B cell (primary cell): ENCODE data around the gene NAPEPLD. TPM values are rescaled to one million over a fixed set of nuclear protein-coding genes. Genes with fewer than 3 reads are reported as not detected.

Experiments
- ATAC-seq: fragments of 200-7000 bp; cut with Tn5 transposase; one replicate; pipeline ENCODE4 v1.10.0; 2021; ENCODE audit warnings: low read depth, mild to moderate bottlenecking, moderate number of reproducible peaks, moderate library complexity
- CTCF ChIA-PET: fragments of 350-600 bp; sonication (Branson Sonifier 250); formaldehyde crosslinking; loops from one replicate; lab custom pipeline; 2021; ENCODE audit warnings: antibody characterized with exemption, inconsistent platforms; lab: Charles Lee
- POLR2A ChIA-PET: fragments of 350-600 bp; sonication (Branson Sonifier 250); formaldehyde crosslinking; loops from one replicate; lab custom pipeline; 2021; ENCODE audit warnings: antibody characterized with exemption; lab: Charles Lee
- DNase-seq: peaks from one replicate; pipeline ENCODE4 v3.0.0; 2013
- H2AFZ ChIP-seq: 2 replicates; pipeline ENCODE4 v1.6.1; 2012; ENCODE audit warnings: mild to moderate bottlenecking, low read depth, low read length; ENCODE audit not compliant: insufficient read depth, poor library complexity, severe bottlenecking
- H3K27ac ChIP-seq, 2 donors: 1 replicate in 1 of 2; 2 replicates in 1 of 2; pipeline ENCODE4 v1.5.1; 2012 to 2013; ENCODE audit warnings: low read length in 2 of 2, mild to moderate bottlenecking in 2 of 2, moderate library complexity in 1 of 2
- H3K27me3 ChIP-seq, 4 experiments: fragments of 200-600 bp in 1 of 4; sonication (generic) in 1 of 4; replicated peaks in 1 of 4; 1 replicate in 2 of 4; 2 replicates in 2 of 4; pipeline versions ENCODE4 v1.6.1 to v1.7.0; 2013 to 2016; ENCODE audit warnings: low read length in 3 of 4, mild to moderate bottlenecking in 2 of 4, mixed read lengths in 1 of 4, moderate library complexity in 1 of 4; ENCODE audit not compliant: insufficient read depth in 4 of 4, control insufficient read depth in 3 of 4; ENCODE audit errors: control extremely low read depth in 1 of 4
- H3K36me3 ChIP-seq, 2 experiments: replicated peaks in 1 of 2; 1 replicate in 1 of 2; 2 replicates in 1 of 2; pipeline versions ENCODE4 v1.6.1 to v1.7.1; 2013; ENCODE audit warnings: low read length in 1 of 2; ENCODE audit not compliant: insufficient read depth in 2 of 2, control insufficient read depth in 1 of 2; ENCODE audit errors: control extremely low read depth in 1 of 2, extremely low read depth in 1 of 2
- H3K4me1 ChIP-seq, 2 donors: fragments of 200-600 bp in 1 of 2; sonication (generic) in 1 of 2; 1 replicate in 1 of 2; 2 replicates in 1 of 2; pipeline versions ENCODE4 v1.5.1 to v1.6.1; 2013 to 2017; ENCODE audit warnings: low read length in 2 of 2; ENCODE audit not compliant: control insufficient read depth in 2 of 2, insufficient read depth in 2 of 2
- H3K4me2 ChIP-seq: replicated peaks from 2 replicates; pipeline ENCODE3; 2012; ENCODE audit warnings: mild to moderate bottlenecking, low read depth, low read length; ENCODE audit not compliant: poor library complexity, severe bottlenecking
- H3K4me3 ChIP-seq, 5 experiments: fragments of 200-600 bp in 1 of 5; sonication (generic) in 1 of 5; 1 replicate in 3 of 5; 2 replicates in 2 of 5; pipeline versions ENCODE4 v1.5.1 to v1.7.0; 2011 to 2016; ENCODE audit warnings: low read length in 4 of 5, mild to moderate bottlenecking in 4 of 5, low read depth in 2 of 5, control low read depth in 1 of 5, moderate library complexity in 1 of 5; ENCODE audit not compliant: insufficient read depth in 1 of 5; ENCODE audit errors: control extremely low read depth in 1 of 5, extremely low read depth in 1 of 5
- H3K79me2 ChIP-seq: fragments of 200-600 bp; sonication (generic); one replicate; pipeline ENCODE4 v1.6.0; 2016; ENCODE audit warnings: low read length; ENCODE audit not compliant: control insufficient read depth, insufficient read depth
- H3K9ac ChIP-seq: fragments of 200-600 bp; sonication (generic); 2 replicates; pipeline ENCODE4 v1.6.1; 2017; ENCODE audit warnings: mild to moderate bottlenecking, low read length, moderate library complexity
- H3K9me3 ChIP-seq, 3 donors: one replicate each; pipeline versions ENCODE4 v1.6.1 to v1.7.1; 2013; ENCODE audit warnings: low read length in 2 of 3; ENCODE audit not compliant: control insufficient read depth in 2 of 3, insufficient read depth in 1 of 3; ENCODE audit errors: control extremely low read depth in 1 of 3
- H4K20me1 ChIP-seq: 2 replicates; pipeline ENCODE4 v1.6.0; 2012; ENCODE audit warnings: mild to moderate bottlenecking, low read length; ENCODE audit not compliant: insufficient read depth, control insufficient read depth, poor library complexity, severe bottlenecking
- H3K27ac Mint-ChIP-seq: one replicate; pipeline ENCODE4 v1.8.0; 2021; ENCODE audit warnings: mixed read lengths
- H3K27me3 Mint-ChIP-seq: one replicate; pipeline ENCODE4 v1.8.0; 2021; ENCODE audit warnings: mixed read lengths
- H3K4me1 Mint-ChIP-seq: one replicate; pipeline ENCODE4 v1.8.0; 2021; ENCODE audit warnings: mixed read lengths
- H3K4me3 Mint-ChIP-seq: one replicate; pipeline ENCODE4 v1.8.0; 2021; ENCODE audit warnings: mixed read lengths
- H3K9me3 Mint-ChIP-seq: one replicate; pipeline ENCODE4 v1.8.0; 2022; ENCODE audit warnings: mixed read lengths; ENCODE audit not compliant: insufficient read depth
- EZH2 ChIP-seq: IDR thresholded peaks from 2 replicates; pipeline ENCODE4 v1.6.1; 2012; ENCODE audit warnings: borderline replicate concordance, low read depth, mild to moderate bottlenecking, moderate library complexity, low read length; ENCODE audit not compliant: insufficient read depth, poor library complexity, severe bottlenecking
- WGBS: methylation state at CpG from one replicate; pipeline ENCODE4 v1.1.5; 2013; ENCODE audit warnings: missing lambda C conversion rate; ENCODE audit not compliant: insufficient coverage; 5-methylcytosine and 5-hydroxymethylcytosine counted together
- intact Hi-C: fragments of 100-400 bp; cut with micrococcal nuclease; formaldehyde crosslinking; loops from one replicate; pipeline ENCODE4 v1.10.0; 2022
- polyA plus RNA-seq: library from polyadenylated mRNA; depleted of rRNA; stranded (reverse); fragments of >200 nt; gene quantifications from 2 replicates; pipeline ENCODE4 v1.2.3, GENCODE V29; 2012
- total RNA-seq, 2 donors: library from RNA; stranded (reverse); fragments of 120-200 nt in 1 of 2; gene quantifications; 1 replicate in 1 of 2; 2 replicates in 1 of 2; pipeline versions ENCODE4 v1.2.3 to v1.2.4, GENCODE V29; 2013 to 2022
- TF ChIP-seq, protein P1 (sequence below): fragments of 200-600 bp; IDR thresholded peaks from one replicate; pipeline ENCODE4 v1.8.0; 2022; ENCODE audit warnings: antibody characterized with exemption, mild to moderate bottlenecking

NAPEPLD gene
- total and polyA plus RNA-seq, 2 donors (not counting 1 experiment from before 2014, with no cell fraction given) = 3.8 to 20.7 TPM

DNA sequence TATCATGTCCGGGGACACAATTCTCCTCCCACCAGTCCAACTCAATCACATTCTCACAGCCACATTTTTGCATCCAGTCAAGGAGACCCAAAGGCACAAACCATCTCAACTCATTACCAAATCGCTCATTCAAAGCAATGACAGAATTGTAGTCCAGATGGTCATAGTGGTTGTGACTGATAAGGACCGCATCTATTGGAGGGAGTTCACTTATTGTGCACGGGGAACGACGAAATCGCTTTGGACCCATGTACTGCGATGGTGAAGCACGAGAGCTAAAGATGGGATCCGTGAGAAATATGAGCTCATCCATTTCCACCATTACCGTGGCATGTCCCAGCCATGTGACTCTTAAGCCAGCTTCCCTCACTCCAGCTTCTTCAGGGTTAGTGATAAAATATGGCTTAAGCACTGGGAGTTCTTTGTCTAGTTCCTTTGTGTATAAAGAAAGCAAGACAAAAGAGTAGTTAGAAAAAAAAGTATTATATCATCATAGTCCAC is 29.1 kb downstream of the NAPEPLD start:
- no peak overlapping the region for H2AFZ ChIP-seq
- H3K27ac ChIP-seq = no peak overlapping the region
- H3K4me3 Mint-ChIP-seq = no peak overlapping the region
- peaks cover 3% of the 10 kb centered on the region for H3K79me2 ChIP-seq
- H3K9me3 ChIP-seq = no peaks in the 10 kb centered on the region
- 100% methylated on average over 6 of the region's 11 CpGs for WGBS
- H3K9me3 Mint-ChIP-seq = no peaks in the 10 kb centered on the region
- H3K27me3 Mint-ChIP-seq = no peaks in the 10 kb centered on the region
- no peaks in the 10 kb centered on the region for H4K20me1 ChIP-seq
- no peak overlapping the region for H3K4me3 ChIP-seq
- TF ChIP-seq, protein P1, sequence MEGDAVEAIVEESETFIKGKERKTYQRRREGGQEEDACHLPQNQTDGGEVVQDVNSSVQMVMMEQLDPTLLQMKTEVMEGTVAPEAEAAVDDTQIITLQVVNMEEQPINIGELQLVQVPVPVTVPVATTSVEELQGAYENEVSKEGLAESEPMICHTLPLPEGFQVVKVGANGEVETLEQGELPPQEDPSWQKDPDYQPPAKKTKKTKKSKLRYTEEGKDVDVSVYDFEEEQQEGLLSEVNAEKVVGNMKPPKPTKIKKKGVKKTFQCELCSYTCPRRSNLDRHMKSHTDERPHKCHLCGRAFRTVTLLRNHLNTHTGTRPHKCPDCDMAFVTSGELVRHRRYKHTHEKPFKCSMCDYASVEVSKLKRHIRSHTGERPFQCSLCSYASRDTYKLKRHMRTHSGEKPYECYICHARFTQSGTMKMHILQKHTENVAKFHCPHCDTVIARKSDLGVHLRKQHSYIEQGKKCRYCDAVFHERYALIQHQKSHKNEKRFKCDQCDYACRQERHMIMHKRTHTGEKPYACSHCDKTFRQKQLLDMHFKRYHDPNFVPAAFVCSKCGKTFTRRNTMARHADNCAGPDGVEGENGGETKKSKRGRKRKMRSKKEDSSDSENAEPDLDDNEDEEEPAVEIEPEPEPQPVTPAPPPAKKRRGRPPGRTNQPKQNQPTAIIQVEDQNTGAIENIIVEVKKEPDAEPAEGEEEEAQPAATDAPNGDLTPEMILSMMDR = no peak
- no peak for TF ChIP-seq EZH2
- no peaks in the 10 kb centered on the region for H3K27me3 ChIP-seq
- no peak overlapping the region for H3K4me2 ChIP-seq
- POLR2A ChIA-PET = no interaction called here
- H3K4me1 Mint-ChIP-seq = no peaks in the 10 kb centered on the region
- no peak for DNase-seq
- H3K9ac ChIP-seq = no peak overlapping the region
- no peaks in the 10 kb centered on the region for H3K4me1 ChIP-seq
- peaks cover 18 to 28% of the 10 kb centered on the region in 2 experiments for H3K36me3 ChIP-seq
- no peak overlapping the region for H3K27ac Mint-ChIP-seq
- no peak for ATAC-seq
- intact Hi-C loops = no loop called here
- CTCF ChIA-PET = interaction anchor here (1.1 kb wide), 1 partner anchor 58 kb away, joined by 7 read pairs; no protein-coding TSS in a partner anchor

DNA sequence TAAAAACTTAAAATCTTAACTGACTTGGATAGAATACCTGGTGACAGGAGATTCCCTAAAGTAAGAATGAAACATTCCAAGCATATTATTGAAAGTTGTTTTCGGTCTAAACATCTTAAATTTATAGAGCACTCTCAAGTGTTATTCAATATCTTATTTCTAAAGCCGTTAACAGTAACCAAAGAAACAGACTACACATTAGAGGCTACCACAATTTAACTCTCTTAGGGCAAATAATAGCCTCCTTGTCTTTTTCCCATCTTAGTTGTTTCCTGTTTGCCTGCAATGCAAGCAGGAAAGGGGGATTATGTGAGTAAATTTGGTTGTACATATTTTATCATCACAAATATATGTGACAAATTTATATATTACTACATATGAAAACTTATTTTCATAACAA is 31.4 kb downstream of the NAPEPLD start:
- no peaks in the 10 kb centered on the region for H4K20me1 ChIP-seq
- H2AFZ ChIP-seq = no peak overlapping the region
- H3K4me3 ChIP-seq = no peak overlapping the region
- POLR2A ChIA-PET = no interaction called here
- no peak for DNase-seq
- intact Hi-C loops = no loop called here
- CTCF ChIA-PET = no interaction called here
- H3K27me3 ChIP-seq = no peaks in the 10 kb centered on the region
- H3K79me2 ChIP-seq = peaks cover 3% of the 10 kb centered on the region
- H3K4me1 ChIP-seq = no peaks in the 10 kb centered on the region
- TF ChIP-seq EZH2 = no peak
- TF ChIP-seq, protein P1 = no peak
- no peaks in the 10 kb centered on the region for H3K9me3 Mint-ChIP-seq
- H3K4me2 ChIP-seq = no peak overlapping the region
- no peak overlapping the region for H3K27ac ChIP-seq
- H3K36me3 ChIP-seq = peaks cover 14 to 15% of the 10 kb centered on the region in 2 experiments
- ATAC-seq = no peak
- H3K27ac Mint-ChIP-seq = no peak overlapping the region
- no peaks in the 10 kb centered on the region for H3K4me1 Mint-ChIP-seq
- no peak overlapping the region for H3K4me3 Mint-ChIP-seq
- no peaks in the 10 kb centered on the region for H3K27me3 Mint-ChIP-seq
- H3K9me3 ChIP-seq = no peaks in the 10 kb centered on the region
- no CpG with 5 or more reads among the region's 2 CpGs for WGBS
- no peak overlapping the region for H3K9ac ChIP-seq
